ENCODE results near the gene NMNAT2. TPM values are rescaled to one million over a fixed set of nuclear protein-coding genes. Genes with fewer than 3 reads are reported as not detected.

NMNAT2 gene
- total and polyA plus RNA-seq, 2 donors (not counting 3 experiments of a cell fraction or from before 2014, with no cell fraction given): 0.28 to 0.38 TPM

GRCh38 chr1:183368213-183369108 is 49.7 kb downstream of the NMNAT2 start:
- Histone ChIP-seq H3K9me1 (replicated peaks; ENCODE audit: control insufficient read depth, extremely low read depth, insufficient read depth, low read length) (no peaks in the 10 kb centered on the region), H3K27me3 (ENCODE audit: control insufficient read depth in 2 of 2, insufficient read depth in 2 of 2, low read length in 2 of 2) (peaks cover 0 to 5% of the 10 kb centered on the region in 2 experiments), H3K9ac (replicated peaks; ENCODE audit: extremely low read depth, insufficient read depth, low read length) (no peak overlapping the region), H4K20me1 (replicated peaks; ENCODE audit: control insufficient read depth, extremely low read depth, insufficient read depth, low read length) (no peaks in the 10 kb centered on the region), H2AFZ (ENCODE audit: low read depth, low read length) (no peak overlapping the region), H3K4me2 (ENCODE audit: insufficient read depth, low read length) (no peak overlapping the region), H3K9me3 (replicated peaks; ENCODE audit: control insufficient read depth, insufficient read depth, low read length) (no peaks in the 10 kb centered on the region), H3K4me1 (ENCODE audit: control insufficient read depth, extremely low read depth, insufficient read depth, low read length) (no peaks in the 10 kb centered on the region), H3K4me3 (replicated peaks in 1 of 3; ENCODE audit: insufficient read depth in 1 of 3, low read depth in 1 of 3, low read length in 3 of 3) (no peak overlapping the region), H3K36me3 (ENCODE audit: control insufficient read depth in 2 of 2, extremely low read depth in 1 of 2, insufficient read depth in 2 of 2, low read length in 2 of 2) (no peaks in the 10 kb centered on the region), H3K79me2 (ENCODE audit: control insufficient read depth, insufficient read depth, low read length) (no peaks in the 10 kb centered on the region), H3K27ac (ENCODE audit: insufficient read depth, low read depth, low read length) (no peak overlapping the region)
- TF ChIP-seq POLR2A (IDR thresholded peaks at IDR 0.05; ENCODE audit: low read depth, low read length) (no peak), MYC (IDR thresholded peaks at IDR 0.05; ENCODE audit: low read depth, low read length) (no peak), GATA2 (IDR thresholded peaks at IDR 0.05; ENCODE audit: insufficient read depth, insufficient read length, low read depth, low read length) (no peak), FOS (IDR thresholded peaks at IDR 0.05; ENCODE audit: borderline replicate concordance, insufficient read depth, low read length) (no peak), EZH2 (IDR thresholded peaks at IDR 0.05; ENCODE audit: borderline replicate concordance, low read depth, low read length, severe bottlenecking) (no peak), POLR2AphosphoS5 (IDR thresholded peaks at IDR 0.05; ENCODE audit: insufficient read depth, low read depth, low read length) (no peak), JUN (IDR thresholded peaks at IDR 0.05; ENCODE audit: borderline replicate concordance, insufficient read depth, insufficient read length, low read depth) (no peak)
- TF ChIP-seq, protein P1, sequence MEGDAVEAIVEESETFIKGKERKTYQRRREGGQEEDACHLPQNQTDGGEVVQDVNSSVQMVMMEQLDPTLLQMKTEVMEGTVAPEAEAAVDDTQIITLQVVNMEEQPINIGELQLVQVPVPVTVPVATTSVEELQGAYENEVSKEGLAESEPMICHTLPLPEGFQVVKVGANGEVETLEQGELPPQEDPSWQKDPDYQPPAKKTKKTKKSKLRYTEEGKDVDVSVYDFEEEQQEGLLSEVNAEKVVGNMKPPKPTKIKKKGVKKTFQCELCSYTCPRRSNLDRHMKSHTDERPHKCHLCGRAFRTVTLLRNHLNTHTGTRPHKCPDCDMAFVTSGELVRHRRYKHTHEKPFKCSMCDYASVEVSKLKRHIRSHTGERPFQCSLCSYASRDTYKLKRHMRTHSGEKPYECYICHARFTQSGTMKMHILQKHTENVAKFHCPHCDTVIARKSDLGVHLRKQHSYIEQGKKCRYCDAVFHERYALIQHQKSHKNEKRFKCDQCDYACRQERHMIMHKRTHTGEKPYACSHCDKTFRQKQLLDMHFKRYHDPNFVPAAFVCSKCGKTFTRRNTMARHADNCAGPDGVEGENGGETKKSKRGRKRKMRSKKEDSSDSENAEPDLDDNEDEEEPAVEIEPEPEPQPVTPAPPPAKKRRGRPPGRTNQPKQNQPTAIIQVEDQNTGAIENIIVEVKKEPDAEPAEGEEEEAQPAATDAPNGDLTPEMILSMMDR (IDR thresholded peaks at IDR 0.05; ENCODE audit: extremely low read depth in 1 of 2, insufficient read depth in 1 of 2, low read depth in 1 of 2, low read length in 2 of 2): no peak
- TF ChIP-seq, protein P2, sequence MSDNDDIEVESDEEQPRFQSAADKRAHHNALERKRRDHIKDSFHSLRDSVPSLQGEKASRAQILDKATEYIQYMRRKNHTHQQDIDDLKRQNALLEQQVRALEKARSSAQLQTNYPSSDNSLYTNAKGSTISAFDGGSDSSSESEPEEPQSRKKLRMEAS (IDR thresholded peaks at IDR 0.05; ENCODE audit: insufficient read depth, insufficient read length): no peak
- no TSS peak for BruUV-seq (replicated peaks)
- POLR2A ChIA-PET: no interaction called here
- no peak for FAIRE-seq
- dilution Hi-C loops (cut with MboI; ENCODE audit: extremely low pct_ligation_motif_present, low sequenced_read_pairs) (no loop called here), intact Hi-C loops (cut with micrococcal nuclease) (no loop called here)
- DNase-seq (ENCODE audit: low read depth, low spot score): no peak
- CTCF ChIA-PET: no interaction called here
